HepG2 (cell line): Measurements from ENCODE around the gene MXRA7. TPM values are rescaled to one million over a fixed set of nuclear protein-coding genes. Genes with fewer than 3 reads are reported as not detected.

Source experiments
- AHR ChIP-seq: IDR thresholded peaks from 2 replicates; pipeline ENCODE4 v1.6.1; 2018; ENCODE audit warnings: missing genetic modification reagents, missing compliant biosample characterization
- ARID3A ChIP-seq: IDR thresholded peaks from 2 replicates; pipeline ENCODE4 v1.6.1; 2012; ENCODE audit warnings: low read depth, low read length, improper control_type of control experiment
- CEBPB ChIP-seq: IDR thresholded peaks from 2 replicates; pipeline ENCODE4 v1.6.1; 2011; ENCODE audit warnings: low read depth, low read length, improper control_type of control experiment, borderline replicate concordance
- FOXK2 ChIP-seq: fragments of 450-650 bp; IDR thresholded peaks from 2 replicates; pipeline ENCODE4 v1.6.1; 2016
- IKZF1 ChIP-seq: fragments of 450-650 bp; IDR thresholded peaks from 2 replicates; pipeline ENCODE4 v1.7.1; 2016
- NCOR1 ChIP-seq: fragments of 200-600 bp; sonication (generic); IDR thresholded peaks from 2 replicates; pipeline ENCODE4 v1.7.0; 2017; ENCODE audit warnings: antibody characterized with exemption, low read length, borderline replicate concordance
- PAWR ChIP-seq: sonication (generic); formaldehyde crosslinking; IDR thresholded peaks from 2 replicates; pipeline ENCODE4 v1.4.0; 2020; ENCODE audit warnings: missing genetic modification reagents, mild to moderate bottlenecking, borderline replicate concordance
- PHF5A ChIP-seq: IDR thresholded peaks from one replicate; pipeline ENCODE4 v1.6.1; 2018; ENCODE audit warnings: low read depth, missing genetic modification reagents; ENCODE audit not compliant: unreplicated experiment
- RORA ChIP-seq: sonication (generic); formaldehyde crosslinking; IDR thresholded peaks from 2 replicates; pipeline ENCODE4 v1.5.0; 2020; ENCODE audit warnings: mild to moderate bottlenecking, missing genetic modification reagents, moderate library complexity
- TFDP1 ChIP-seq: IDR thresholded peaks from 2 replicates; pipeline ENCODE4 v1.6.1; 2016; ENCODE audit warnings: missing compliant biosample characterization, missing genetic modification reagents, borderline replicate concordance
- ZBTB14 ChIP-seq: sonication (generic); formaldehyde crosslinking; IDR thresholded peaks from 2 replicates; pipeline ENCODE4 v1.4.0; 2020; ENCODE audit warnings: missing genetic modification reagents
- ZFP36L2 ChIP-seq: sonication (generic); formaldehyde crosslinking; IDR thresholded peaks from 2 replicates; pipeline ENCODE4 v1.4.0; 2020; ENCODE audit warnings: missing genetic modification reagents
- ZFP41 ChIP-seq: sonication (generic); formaldehyde crosslinking; IDR thresholded peaks from 2 replicates; pipeline ENCODE4 v1.4.0; 2020; ENCODE audit warnings: mild to moderate bottlenecking, missing genetic modification reagents, borderline replicate concordance
- ZNF101 ChIP-seq: sonication (generic); formaldehyde crosslinking; IDR thresholded peaks from 2 replicates; pipeline ENCODE4 v1.4.0; 2020; ENCODE audit warnings: mild to moderate bottlenecking, low read depth, missing genetic modification reagents, borderline replicate concordance
- ZNF264 ChIP-seq: sonication (generic); formaldehyde crosslinking; IDR thresholded peaks from 2 replicates; pipeline ENCODE4 v1.4.0; 2020; ENCODE audit warnings: missing genetic modification reagents
- ZNF350 ChIP-seq: sonication (generic); formaldehyde crosslinking; IDR thresholded peaks from 2 replicates; pipeline ENCODE4 v1.4.0; 2020; ENCODE audit warnings: mild to moderate bottlenecking, low read depth, missing genetic modification reagents, borderline replicate concordance
- ZNF546 ChIP-seq: sonication (generic); formaldehyde crosslinking; conservative IDR thresholded peaks from 2 replicates; pipeline ENCODE4 v1.8.1; 2023; ENCODE audit warnings: mild to moderate bottlenecking, missing genetic modification reagents
- ZNF547 ChIP-seq: sonication (generic); formaldehyde crosslinking; IDR thresholded peaks from 2 replicates; pipeline ENCODE4 v1.5.1; 2020; ENCODE audit warnings: mild to moderate bottlenecking, missing genetic modification reagents
- ZNF563 ChIP-seq: sonication (generic); formaldehyde crosslinking; IDR thresholded peaks from 2 replicates; pipeline ENCODE4 v1.8.0; 2022; ENCODE audit warnings: mild to moderate bottlenecking, moderate library complexity, missing genetic modification reagents
- ZNF691 ChIP-seq: sonication (generic); formaldehyde crosslinking; IDR thresholded peaks from 2 replicates; pipeline ENCODE4 v1.4.0; 2020; ENCODE audit warnings: missing genetic modification reagents, low read depth, mild to moderate bottlenecking, borderline replicate concordance
- ZNF782 ChIP-seq: sonication (generic); formaldehyde crosslinking; IDR thresholded peaks from 2 replicates; pipeline ENCODE4 v1.4.0; 2020; ENCODE audit warnings: missing genetic modification reagents, mild to moderate bottlenecking, borderline replicate concordance
- polyA plus RNA-seq, 8 experiments: library from polyadenylated mRNA; depleted of rRNA in 3 of 8; stranded (reverse) in 7 of 8; unstranded in 1 of 8; fragments of >200 nt; fragmentation: Illumina TruSeq in 4 of 8; extraction: Trizol in 4 of 8; gene quantifications; 2 replicates each; pipeline versions ENCODE4 v1.2.1 to v1.2.3, GENCODE V29; 2011 to 2016; ENCODE audit warnings: low read depth in 4 of 8, missing spikeins in 1 of 8, mixed read lengths in 1 of 8; ENCODE audit not compliant: insufficient read depth in 1 of 8
- total RNA-seq, 5 experiments: library from RNA; depleted of rRNA; stranded (reverse); fragments of >200 nt; fragmentation: Illumina TruSeq; extraction: Trizol; gene quantifications; 2 replicates each; pipeline ENCODE4 v1.2.3, GENCODE V29; 2016; ENCODE audit warnings: low read depth in 1 of 5
- TF ChIP-seq, protein P1 (sequence below): sonication (generic); formaldehyde crosslinking; IDR thresholded peaks from 2 replicates; pipeline ENCODE4 v1.4.0; 2020; ENCODE audit warnings: missing genetic modification reagents; ENCODE audit errors: not compliant biosample characterization
- TF ChIP-seq, protein P2 (sequence below): sonication (generic); formaldehyde crosslinking; IDR thresholded peaks from 2 replicates; pipeline ENCODE4 v1.8.1; 2023; ENCODE audit warnings: mild to moderate bottlenecking, moderate library complexity, missing genetic modification reagents

MXRA7 gene
- total and polyA plus RNA-seq, 2 of the 13 experiments (the other 11 are each of a cell fraction or from before 2014, with no cell fraction given): 44.8 to 112 TPM

DNA sequence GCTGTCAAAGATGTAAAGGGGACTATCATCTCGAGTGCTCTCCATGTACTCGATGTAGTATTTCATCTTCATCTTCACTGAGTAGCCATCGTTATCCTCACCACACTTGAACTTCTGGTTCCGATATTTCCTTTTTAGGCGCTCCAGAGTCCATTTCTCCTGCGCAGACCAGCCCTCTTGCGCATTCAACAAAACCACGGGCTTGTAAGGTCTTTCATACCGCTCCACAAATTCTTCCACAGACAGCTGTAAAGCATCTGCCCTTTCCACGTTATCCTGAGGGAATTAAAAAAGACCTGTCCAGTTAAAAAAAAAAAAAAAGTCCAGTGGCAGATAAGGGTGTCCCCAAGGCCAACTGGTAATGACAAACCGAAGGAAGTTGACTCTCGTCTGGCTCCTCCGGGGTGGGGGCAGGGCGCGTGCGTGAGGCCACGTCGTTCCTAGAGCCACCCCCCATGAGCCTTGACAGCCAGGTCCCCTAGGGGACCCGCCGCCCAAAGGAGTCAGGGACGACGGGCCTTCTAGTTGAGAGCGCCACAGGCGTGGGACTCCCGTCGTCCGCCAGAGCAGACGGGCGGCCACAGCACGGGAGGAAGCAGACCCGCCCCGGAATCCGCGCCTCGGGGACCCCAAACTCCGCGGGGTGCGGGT lies 14.9 kb upstream of the MXRA7 start (continued):
- TF ChIP-seq ZNF264 (CRISPR knock-in tag) (no peak), TFDP1 (CRISPR knock-in tag) (no peak; the same call in 1 of the 2 replicates), AHR (CRISPR knock-in tag) (no peak), NCOR1 (no peak), ZNF563 (CRISPR knock-in tag) (0 out of 2 replicates have a peak, but pooled peaks have one; percentile 54), RORA (CRISPR knock-in tag) (no peak), CEBPB (no peak), ZFP41 (no peak), ZNF546 (CRISPR knock-in tag) (no peak), PHF5A (CRISPR knock-in tag) (no peak), ARID3A (no peak), ZBTB14 (CRISPR knock-in tag) (no peak; the same call in 1 of the 2 replicates), ZFP36L2 (CRISPR knock-in tag) (no peak), ZNF547 (no peak), ZNF350 (CRISPR knock-in tag) (no peak), PAWR (CRISPR knock-in tag) (no peak), ZNF101 (CRISPR knock-in tag) (no peak), ZNF691 (CRISPR knock-in tag) (no peak; the same call in 1 of the 2 replicates), FOXK2 (no peak), IKZF1 (no peak), ZNF782 (CRISPR knock-in tag) (no peak)
- TF ChIP-seq, protein P1, sequence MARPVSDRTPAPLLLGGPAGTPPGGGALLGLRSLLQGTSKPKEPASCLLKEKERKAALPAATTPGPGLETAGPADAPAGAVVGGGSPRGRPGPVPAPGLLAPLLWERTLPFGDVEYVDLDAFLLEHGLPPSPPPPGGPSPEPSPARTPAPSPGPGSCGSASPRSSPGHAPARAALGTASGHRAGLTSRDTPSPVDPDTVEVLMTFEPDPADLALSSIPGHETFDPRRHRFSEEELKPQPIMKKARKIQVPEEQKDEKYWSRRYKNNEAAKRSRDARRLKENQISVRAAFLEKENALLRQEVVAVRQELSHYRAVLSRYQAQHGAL: no peak
- TF ChIP-seq, protein P2, sequence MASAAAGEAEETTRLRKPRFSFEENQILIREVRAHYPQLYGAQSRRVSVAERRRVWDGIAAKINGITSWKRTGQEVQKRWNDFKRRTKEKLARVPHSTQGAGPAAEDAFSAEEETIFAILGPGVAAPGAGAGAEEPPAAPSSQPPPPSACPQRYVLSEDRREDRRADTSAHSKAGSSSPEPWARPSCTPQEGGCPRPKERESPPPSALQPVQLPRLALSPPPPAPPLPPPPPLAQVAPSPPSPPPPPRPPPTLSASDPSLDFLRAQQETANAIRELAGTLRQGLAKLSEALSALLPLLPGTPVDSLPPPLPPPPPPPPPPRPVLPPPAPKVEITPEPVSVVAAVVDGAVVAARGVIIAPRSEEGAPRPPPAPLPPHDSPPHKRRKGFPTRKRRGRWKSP (CRISPR knock-in tag): no peak
